Mucosa of descending colon (tissue), 3 donors: Measurements from ENCODE around the gene CLNK. TPM values are rescaled to one million over a fixed set of nuclear protein-coding genes. Genes with fewer than 3 reads are reported as not detected.

Experiments
- ATAC-seq: fragments of 200-7000 bp; cut with Tn5 transposase; one replicate; pipeline ENCODE4 v1.9.1; 2020; ENCODE audit warnings: mild to moderate bottlenecking, moderate library complexity
- DNase-seq, 3 donors: peaks; one replicate each; pipeline ENCODE4 v3.0.0-alpha.2; 2020
- H3K36me3 ChIP-seq: fragments of 200-600 bp; one replicate; pipeline ENCODE4 v1.8.0; 2021; ENCODE audit warnings: low read depth, mild to moderate bottlenecking
- H3K4me1 ChIP-seq: fragments of 200-600 bp; one replicate; pipeline ENCODE4 v1.8.0; 2021; ENCODE audit warnings: low read depth, mild to moderate bottlenecking
- H3K4me3 ChIP-seq: fragments of 200-600 bp; one replicate; pipeline ENCODE4 v1.8.0; 2021; ENCODE audit warnings: mild to moderate bottlenecking
- H3K9me3 ChIP-seq: fragments of 200-600 bp; one replicate; pipeline ENCODE4 v1.8.0; 2021; ENCODE audit warnings: mild to moderate bottlenecking
- CTCF ChIP-seq: fragments of 200-600 bp; IDR thresholded peaks from one replicate; pipeline ENCODE4 v1.8.0; 2022; ENCODE audit warnings: antibody characterized with exemption, mild to moderate bottlenecking
- intact Hi-C, 2 donors: fragments of 100-400 bp; cut with DNase I in 1 of 2; cut with micrococcal nuclease in 1 of 2; formaldehyde crosslinking; loops; one replicate each; pipeline versions ENCODE4 v1.11.0 to v1.11.1; 2022; cut with DNase I, micrococcal nuclease
- total RNA-seq, 3 donors: library from RNA; stranded (reverse); fragmentation: NEBNext Ultra II Directional in 2 of 3; extraction: Animal tissue kit (Norgen Biotek cat#: 25700) in 2 of 3; gene quantifications; one replicate each; pipeline versions ENCODE4 v1.2.1 to v1.2.4, GENCODE V29; 2021 to 2023
- donor health status: DM: no; HTN: no; CAD: no; lungs with moderate emphysema.
- donor health status: DM: no; HTN: no; CAD: no.
- donor health status: DM: no; HTN: yes; CAD: no.

Gene CLNK
- total RNA-seq, 3 donors from 2014 or later, result 0.27 to 0.60 TPM; not detected in 1

GRCh38 chr4:10639100-10639499 lies 45.5 kb downstream of the CLNK start:
- intact Hi-C loops, result no loop called here
- no peaks in the 10 kb centered on the region for H3K4me1 ChIP-seq
- no peaks in the 10 kb centered on the region for H3K9me3 ChIP-seq
- ATAC-seq (no peak), DNase-seq (no peak)
- H3K4me3 ChIP-seq, result no peak overlapping the region
- TF ChIP-seq CTCF, result no peak
- H3K36me3 ChIP-seq, result no peaks in the 10 kb centered on the region

DNA sequence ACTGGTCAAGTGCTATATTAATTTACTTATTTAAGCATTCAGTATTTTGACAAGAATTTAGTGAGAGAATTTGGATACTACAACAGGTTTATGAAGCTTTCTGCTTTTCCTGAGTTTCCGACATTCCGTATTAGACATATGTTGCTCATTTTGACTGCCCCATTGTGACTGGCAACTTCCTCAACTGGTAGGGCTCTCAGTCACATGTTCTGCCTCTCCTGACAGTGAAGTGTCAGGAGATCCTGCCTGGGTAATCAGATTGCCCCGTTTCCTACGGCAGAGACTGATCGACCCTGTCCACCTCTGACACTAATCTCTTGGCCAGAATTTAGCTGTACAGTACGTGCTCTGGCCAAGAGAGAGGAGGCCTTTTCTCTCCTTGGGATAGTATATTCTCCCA lies 49.5 kb downstream of the CLNK start:
- ATAC-seq (no peak), DNase-seq (no peak)
- no peak overlapping the region for H3K4me3 ChIP-seq
- H3K4me1 ChIP-seq, result no peaks in the 10 kb centered on the region
- no peak for TF ChIP-seq CTCF
- H3K9me3 ChIP-seq, result no peaks in the 10 kb centered on the region
- no peaks in the 10 kb centered on the region for H3K36me3 ChIP-seq
- intact Hi-C loops, result no loop called here

DNA sequence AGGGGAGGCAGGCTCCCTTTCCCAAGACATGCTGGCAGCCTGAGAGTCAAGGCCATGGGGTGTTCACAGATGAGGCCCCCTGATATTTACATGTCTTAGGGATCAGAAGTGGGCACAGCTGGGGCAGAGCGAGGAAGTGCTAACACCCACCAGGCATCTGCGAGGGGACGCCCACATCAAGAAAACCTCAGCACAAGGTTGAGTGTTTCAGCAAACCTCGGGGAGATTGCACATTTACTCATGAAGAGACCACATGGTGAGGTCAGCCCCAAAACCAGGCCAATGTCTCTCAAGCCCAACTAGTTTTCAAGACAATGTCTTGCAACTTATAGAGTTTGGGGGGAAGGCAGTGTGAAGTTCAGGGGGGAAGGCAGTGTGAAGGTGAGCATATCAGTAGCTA lies 55.2 kb downstream of the CLNK start:
- DNase-seq (no peak), ATAC-seq (no peak)
- no peak for TF ChIP-seq CTCF
- H3K4me1 ChIP-seq, result no peaks in the 10 kb centered on the region
- intact Hi-C loops, result no loop called here
- no peaks in the 10 kb centered on the region for H3K9me3 ChIP-seq
- no peak overlapping the region for H3K4me3 ChIP-seq
- no peaks in the 10 kb centered on the region for H3K36me3 ChIP-seq

DNA sequence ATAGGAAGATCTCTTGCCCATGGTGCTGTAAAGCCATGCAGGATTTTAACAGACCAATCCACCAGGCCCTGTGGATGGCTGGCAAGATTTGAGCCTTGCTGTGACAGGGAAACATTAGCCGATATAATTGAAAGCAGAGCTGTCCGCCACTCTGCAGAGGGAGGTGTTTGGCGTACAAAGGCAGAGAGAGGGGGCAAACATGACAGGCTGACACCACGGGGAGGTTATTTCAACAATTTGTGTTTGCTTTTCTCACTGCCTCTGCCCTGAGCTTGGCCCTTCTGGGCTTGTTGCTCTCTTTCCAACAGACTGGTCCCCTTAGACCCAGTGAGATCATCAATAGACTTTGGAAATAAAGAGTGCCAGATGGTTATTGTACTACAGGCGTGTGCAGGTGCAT lies 59.4 kb downstream of the CLNK start:
- H3K9me3 ChIP-seq, result no peaks in the 10 kb centered on the region
- H3K36me3 ChIP-seq, result no peaks in the 10 kb centered on the region
- peak; percentile 26 for ATAC-seq
- no peak for TF ChIP-seq CTCF
- DNase-seq, result no peak
- intact Hi-C loops, result no loop called here
- no peaks in the 10 kb centered on the region for H3K4me1 ChIP-seq
- no peak overlapping the region for H3K4me3 ChIP-seq

GRCh38 chr4:10623862-10624261 lies 60.7 kb downstream of the CLNK start:
- H3K36me3 ChIP-seq, result no peaks in the 10 kb centered on the region
- no peak for TF ChIP-seq CTCF
- H3K4me1 ChIP-seq, result no peaks in the 10 kb centered on the region
- intact Hi-C loops, result no loop called here
- no peak for DNase-seq
- ATAC-seq, result no peak
- H3K4me3 ChIP-seq, result no peak overlapping the region
- no peaks in the 10 kb centered on the region for H3K9me3 ChIP-seq

GRCh38 chr4:10623241-10623640 lies 61.3 kb downstream of the CLNK start:
- H3K4me1 ChIP-seq, result no peaks in the 10 kb centered on the region
- DNase-seq, result no peak
- intact Hi-C loops, result no loop called here
- no peaks in the 10 kb centered on the region for H3K36me3 ChIP-seq
- no peak overlapping the region for H3K4me3 ChIP-seq
- no peaks in the 10 kb centered on the region for H3K9me3 ChIP-seq
- no peak for ATAC-seq
- no peak for TF ChIP-seq CTCF
